Fibroblast of skin of scalp (primary cell): Measurements from ENCODE around the gene DNPH1.

Experiments used
- DNase-seq: peaks from one replicate; pipeline ENCODE4 v3.0.0-alpha.2; 2013

DNPH1 gene

GRCh38 chr6:43243664-43244321 is 14.5 kb upstream of the DNPH1 start:
- no peak for DNase-seq

- no peak for DNase-seq
Observed at GRCh38 chr6:43242908-43243663, 13.8 kb upstream of the DNPH1 start, which contains the start of gene TTBK1. Gene TTBK1 (plus strand): TSS chr6:43243481. CDS start chr6:43246661, 3,180 bp downstream.

- no peak for DNase-seq
Observed at GRCh38 chr6:43241446-43241845, 12.2 kb upstream of the DNPH1 start.

GRCh38 chr6:43240950-43241349 is 11.7 kb upstream of the DNPH1 start:
- DNase-seq = no peak

GRCh38 chr6:43239054-43239453 is 9.8 kb upstream of the DNPH1 start:
- DNase-seq = no peak

GRCh38 chr6:43235841-43236240 is 6.6 kb upstream of the DNPH1 start:
- DNase-seq = no peak

GRCh38 chr6:43231735-43232450 is 2.6 kb upstream of the DNPH1 start:
- DNase-seq = no peak

- DNase-seq = no peak
Observed at GRCh38 chr6:43231053-43231452, 1.8 kb upstream of the DNPH1 start.

- no peak for DNase-seq
Observed at GRCh38 chr6:43229803-43230620, 731 bp upstream of the DNPH1 start.

- no peak for DNase-seq
Observed at GRCh38 chr6:43226192-43226851, 3.0 kb downstream of the DNPH1 start.

GRCh38 chr6:43223175-43223574 is 6.1 kb downstream of the DNPH1 start:
- DNase-seq = no peak

- DNase-seq = no peak
Observed at GRCh38 chr6:43222418-43223059, 6.7 kb downstream of the DNPH1 start.

GRCh38 chr6:43221046-43221972 is 8.0 kb downstream of the DNPH1 start:
- DNase-seq = no peak

- DNase-seq = no peak
Observed at GRCh38 chr6:43220439-43220951, 8.8 kb downstream of the DNPH1 start.

GRCh38 chr6:43219814-43220213 is 9.5 kb downstream of the DNPH1 start:
- DNase-seq = no peak

- DNase-seq = no peak
Observed at GRCh38 chr6:43219119-43219518, 10.2 kb downstream of the DNPH1 start.

- DNase-seq = no peak
Observed at GRCh38 chr6:43217351-43217750, 11.9 kb downstream of the DNPH1 start.

GRCh38 chr6:43216200-43216599 is 13.1 kb downstream of the DNPH1 start:
- no peak for DNase-seq

GRCh38 chr6:43215066-43215465 is 14.2 kb downstream of the DNPH1 start:
- no peak for DNase-seq

GRCh38 chr6:43213431-43213830 is 15.8 kb downstream of the DNPH1 start:
- no peak for DNase-seq
